Activated CD4-positive, alpha-beta T cell treated with anti-CD3 and anti-CD28 coated beads, Interleukin-2, amount 50 U/mL, for 4 hours (primary cell): Measurements from ENCODE around the gene GHR.
"Not testable (repeated sequence)": the region's sequence is repeated elsewhere in the genome, so short reads cannot be mapped to it uniquely, and the experiment has no call there.

Experiments
- DNase-seq, 2 experiments: peaks; one replicate each; pipeline ENCODE4 v3.0.0-alpha.2; 2020

Gene GHR

GRCh38 chr5:42572313-42572712 lies 149.1 kb downstream of the GHR start:
- DNase-seq, result no peak

- no peak for DNase-seq
Measured at GRCh38 chr5:42573386-42573785, 150.1 kb downstream of the GHR start.

- DNase-seq, result not testable (repeated sequence)
Measured at GRCh38 chr5:42575914-42576313, 152.7 kb downstream of the GHR start.

- DNase-seq, result not testable (repeated sequence)
Measured at GRCh38 chr5:42578901-42579300, 155.7 kb downstream of the GHR start.

- DNase-seq, result no peak
Measured at GRCh38 chr5:42579320-42579719, 156.1 kb downstream of the GHR start.

- DNase-seq, result no peak
Measured at GRCh38 chr5:42581845-42582244, 158.6 kb downstream of the GHR start.

- DNase-seq, result no peak
Measured at GRCh38 chr5:42582723-42583122, 159.5 kb downstream of the GHR start.

GRCh38 chr5:42583322-42583721 lies 160.1 kb downstream of the GHR start:
- DNase-seq, result peak in 1 of 2 experiments; percentile 1

GRCh38 chr5:42586625-42587024 lies 163.4 kb downstream of the GHR start:
- DNase-seq, result no peak

GRCh38 chr5:42587096-42587723 lies 164.0 kb downstream of the GHR start:
- DNase-seq, result no peak

GRCh38 chr5:42590566-42590965 lies 167.3 kb downstream of the GHR start:
- no peak for DNase-seq

- no peak for DNase-seq
Measured at GRCh38 chr5:42591015-42591414, 167.8 kb downstream of the GHR start.

GRCh38 chr5:42592401-42593140 lies 169.3 kb downstream of the GHR start:
- no peak for DNase-seq

- no peak for DNase-seq
Measured at GRCh38 chr5:42593591-42593990, 170.4 kb downstream of the GHR start.

- DNase-seq, result no peak
Measured at GRCh38 chr5:42595597-42595996, 172.4 kb downstream of the GHR start.

- no peak for DNase-seq
Measured at GRCh38 chr5:42596817-42597216, 173.6 kb downstream of the GHR start.

GRCh38 chr5:42597318-42597937 lies 174.2 kb downstream of the GHR start:
- DNase-seq, result no peak

- DNase-seq, result no peak
Measured at GRCh38 chr5:42598311-42598710, 175.1 kb downstream of the GHR start.

- DNase-seq, result no peak
Measured at GRCh38 chr5:42599106-42599505, 175.9 kb downstream of the GHR start.

- no peak for DNase-seq
Measured at GRCh38 chr5:42600441-42600840, 177.2 kb downstream of the GHR start.

GRCh38 chr5:42604171-42604711 lies 181.0 kb downstream of the GHR start:
- DNase-seq, result no peak

- no peak for DNase-seq
Measured at GRCh38 chr5:42605490-42605889, 182.3 kb downstream of the GHR start.

GRCh38 chr5:42606464-42606869 lies 183.2 kb downstream of the GHR start:
- DNase-seq, result no peak

GRCh38 chr5:42611437-42611836 lies 188.2 kb downstream of the GHR start:
- no peak for DNase-seq
